ENCODE measurements around the gene PSENEN. TPM values are rescaled to one million over a fixed set of nuclear protein-coding genes. Genes with fewer than 3 reads are reported as not detected.

The PSENEN gene
- total and polyA plus RNA-seq, 9 of the 15 experiments (the other 6 are each of a cell fraction or from before 2014, with no cell fraction given): 34.5 to 299 (median 61.1) TPM

- no peaks in the 10 kb centered on the region for H3K9me1 ChIP-seq (ENCODE audit: control insufficient read depth, insufficient read depth, low read length)
- no peak overlapping the region for H3K27ac ChIP-seq (ENCODE audit: extremely low read depth, low read depth, low read length)
- H3K27me3 ChIP-seq (ENCODE audit: control insufficient read depth in 2 of 2, insufficient read depth in 2 of 2, low read length in 2 of 2): peaks cover 8 to 24% of the 10 kb centered on the region in 2 experiments; a peak in 3 of 5 replicates
- in situ Hi-C loops (cut with MboI): loop anchor here (5.0 kb wide), 1 partner anchor 229 kb away; no protein-coding TSS in a partner anchor
- TF ChIP-seq RAD51 (IDR thresholded peaks at IDR 0.05; ENCODE audit: borderline replicate concordance, low read depth) (no peak), NFYB (IDR thresholded peaks at IDR 0.05; ENCODE audit: extremely low read depth, insufficient read length) (peak; percentile 22)
- CTCF ChIA-PET (ENCODE audit: low intra/inter-chr PET ratio): no interaction called here
- FAIRE-seq (no peak), ATAC-seq (no peak), DNase-seq (ENCODE audit: extremely low read depth in 1 of 4, low spot score in 3 of 4) (no peak)
- no peak overlapping the region for H3K9ac ChIP-seq (ENCODE audit: insufficient read depth in 1 of 2, low read depth in 2 of 2, low read length in 2 of 2)
- no peak overlapping the region for H3K4me3 ChIP-seq
- H4K20me1 ChIP-seq (replicated peaks; ENCODE audit: control insufficient read depth, insufficient read depth, low read length): no peaks in the 10 kb centered on the region
- no peaks in the 10 kb centered on the region for H3K9me3 ChIP-seq (replicated peaks; ENCODE audit: control insufficient read depth, insufficient read depth, low read depth, low read length)
- H3K36me3 ChIP-seq (ENCODE audit: control insufficient read depth, insufficient read depth, low read length): no peaks in the 10 kb centered on the region
- no peaks in the 10 kb centered on the region for H3K79me2 ChIP-seq (ENCODE audit: control insufficient read depth, insufficient read depth, low read length)
- BruUV-seq (replicated peaks): no TSS peak
- no peak overlapping the region for H2AFZ ChIP-seq (ENCODE audit: low read depth, low read length)
- H3K4me1 ChIP-seq (replicated peaks in 1 of 2; ENCODE audit: control insufficient read depth in 2 of 2, insufficient read depth in 2 of 2, low read length in 2 of 2): peaks cover 0 to 21% of the 10 kb centered on the region in 2 experiments; a peak in 3 of 5 replicates
- H3K4me2 ChIP-seq (ENCODE audit: insufficient read depth, low read length): no peak overlapping the region
- POLR2A ChIA-PET: interaction anchor here (0.6 kb wide), 2 partner anchors 10 to 37 kb away, joined by 3 read pairs; no protein-coding TSS in a partner anchor
- intact Hi-C loops (cut with micrococcal nuclease): no loop called here
- 21% methylated on average over 9 of the region's 9 CpGs for WGBS (ENCODE audit: insufficient coverage, low coverage, missing lambda C conversion rate)
Measured at GRCh38 chr19:35703343-35703742, 42.1 kb upstream of the PSENEN start.

GRCh38 chr19:35704218-35704617, 41.2 kb upstream of the PSENEN start, which contains the start of gene ZBTB32:
Gene ZBTB32, plus strand, starts transcription at chr19:35704558. Its CDS starts 10,069 bp downstream, at chr19:35714627.
- Histone ChIP-seq H3K79me2 (ENCODE audit: control insufficient read depth, insufficient read depth, low read length) (no peaks in the 10 kb centered on the region), H4K20me1 (replicated peaks; ENCODE audit: control insufficient read depth, insufficient read depth, low read length) (no peaks in the 10 kb centered on the region), H3K9me3 (replicated peaks; ENCODE audit: control insufficient read depth, insufficient read depth, low read depth, low read length) (no peaks in the 10 kb centered on the region), H3K27me3 (ENCODE audit: control insufficient read depth in 2 of 2, insufficient read depth in 2 of 2, low read length in 2 of 2) (peaks cover 10 to 30% of the 10 kb centered on the region in 2 experiments; a peak in 4 of 5 replicates), H3K4me3 (no peak within 1 kb of the TSS), H3K4me1 (replicated peaks in 1 of 2; ENCODE audit: control insufficient read depth in 2 of 2, insufficient read depth in 2 of 2, low read length in 2 of 2) (peaks cover 0 to 21% of the 10 kb centered on the region in 2 experiments; a peak in 3 of 5 replicates), H3K9me1 (ENCODE audit: control insufficient read depth, insufficient read depth, low read length) (no peaks in the 10 kb centered on the region), H2AFZ (ENCODE audit: low read depth, low read length) (no peak within 1 kb of the TSS), H3K9ac (ENCODE audit: insufficient read depth in 1 of 2, low read depth in 2 of 2, low read length in 2 of 2) (no peak within 1 kb of the TSS), H3K27ac (ENCODE audit: extremely low read depth, low read depth, low read length) (no peak within 1 kb of the TSS), H3K36me3 (ENCODE audit: control insufficient read depth, insufficient read depth, low read length) (no peaks in the 10 kb centered on the region), H3K4me2 (ENCODE audit: insufficient read depth, low read length) (no peak within 1 kb of the TSS)
- peak; percentile 87 for ATAC-seq
- in situ Hi-C loops (cut with MboI): loop anchor here (5.0 kb wide), 1 partner anchor 228 kb away; no protein-coding TSS in a partner anchor
- intact Hi-C loops (cut with micrococcal nuclease): no loop called here
- 5% methylated on average over 19 of the region's 24 CpGs for WGBS (ENCODE audit: insufficient coverage, low coverage, missing lambda C conversion rate)
- FAIRE-seq: peak; percentile 87
- ChIA-PET POLR2A (interaction anchor here (0.7 to 1.1 kb wide), 2 partner anchors 36 to 568 kb away, joined by 3 read pairs; no protein-coding TSS in a partner anchor), CTCF (ENCODE audit: low intra/inter-chr PET ratio) (no interaction called here)
- peak; percentile 87 to 98 (median 95) for DNase-seq (ENCODE audit: extremely low read depth in 1 of 4, low spot score in 3 of 4)
- BruUV-seq (replicated peaks): no TSS peak
- peak; percentile 16; the same call in 1 of the 2 replicates for TF ChIP-seq CEBPG (CRISPR knock-in tag; IDR thresholded peaks at IDR 0.05)
- TF ChIP-seq CEBPG (tag; conservative IDR thresholded peaks at IDR 0.05 in 1 of 2, IDR thresholded peaks at IDR 0.05 in 1 of 2): no peak
- no peak for TF ChIP-seq ZNF830 (CRISPR knock-in tag; IDR thresholded peaks at IDR 0.05)
- TF ChIP-seq RNF219 (CRISPR knock-in tag; IDR thresholded peaks at IDR 0.05): no peak
- peak; percentile 49; the same call in 1 of the 2 replicates for TF ChIP-seq GABPB1 (CRISPR knock-in tag; IDR thresholded peaks at IDR 0.05)
- no peak for TF ChIP-seq ETV1 (tag; conservative IDR thresholded peaks at IDR 0.05; ENCODE audit: low read depth)
